AG10803 (cell line): Measurements from ENCODE around the gene ARHGEF16.

Experiments
- DNase-seq: peaks from one replicate; pipeline ENCODE4 v3.0.0; 2010; ENCODE audit warnings: low read depth
- H3K4me3 ChIP-seq: 2 replicates; pipeline ENCODE4 v1.5.1; 2011; ENCODE audit warnings: mild to moderate bottlenecking, low read length, control low read depth
- CTCF ChIP-seq: conservative IDR thresholded peaks from 2 replicates; pipeline ENCODE4 v1.5.1; 2011; ENCODE audit warnings: mild to moderate bottlenecking, low read length, control low read depth, inconsistent platforms

Gene ARHGEF16

DNA sequence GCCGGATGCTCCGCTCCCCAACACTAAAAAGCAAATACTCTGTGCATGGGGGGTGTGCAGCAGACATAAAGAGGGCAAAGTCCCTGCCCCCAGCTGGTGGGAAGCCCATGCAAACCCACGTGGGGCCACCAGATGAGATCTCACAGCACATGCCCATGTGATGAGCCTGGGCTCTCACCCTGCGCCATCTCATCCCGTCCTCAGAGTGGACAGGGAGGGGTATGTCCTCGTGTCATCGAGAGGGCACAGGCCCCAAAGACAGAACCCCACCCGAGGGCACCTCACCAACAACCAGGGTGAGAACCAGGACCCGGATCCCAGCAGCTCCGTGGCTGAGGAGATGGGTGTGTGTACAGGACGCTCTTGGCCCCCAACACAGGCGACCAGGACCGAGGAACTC lies 25.1 kb upstream of the ARHGEF16 start:
- no peak overlapping the region for H3K4me3 ChIP-seq
- DNase-seq: no peak
- TF ChIP-seq CTCF: no peak

DNA sequence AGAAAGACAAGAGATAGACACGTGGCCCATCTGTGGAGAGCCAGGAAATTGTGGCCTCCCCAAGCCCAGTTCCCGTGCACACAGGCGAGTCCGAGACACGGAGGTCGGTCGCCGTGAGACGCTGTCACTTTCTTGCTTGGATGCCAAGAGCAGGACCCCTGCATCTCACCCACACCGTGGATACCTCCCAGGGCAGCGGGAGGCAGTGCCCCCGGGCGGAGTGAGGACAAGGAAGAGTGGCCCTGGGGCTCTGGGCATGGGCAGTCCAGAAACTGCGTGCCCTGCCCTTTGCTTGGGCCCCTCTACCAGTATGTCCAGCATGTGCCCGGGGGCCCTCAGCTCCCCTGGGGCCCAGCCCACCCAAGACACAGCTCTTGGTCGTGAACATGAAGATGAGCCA lies 24.7 kb upstream of the ARHGEF16 start:
- H3K4me3 ChIP-seq: no peak overlapping the region
- DNase-seq: no peak
- no peak for TF ChIP-seq CTCF

DNA sequence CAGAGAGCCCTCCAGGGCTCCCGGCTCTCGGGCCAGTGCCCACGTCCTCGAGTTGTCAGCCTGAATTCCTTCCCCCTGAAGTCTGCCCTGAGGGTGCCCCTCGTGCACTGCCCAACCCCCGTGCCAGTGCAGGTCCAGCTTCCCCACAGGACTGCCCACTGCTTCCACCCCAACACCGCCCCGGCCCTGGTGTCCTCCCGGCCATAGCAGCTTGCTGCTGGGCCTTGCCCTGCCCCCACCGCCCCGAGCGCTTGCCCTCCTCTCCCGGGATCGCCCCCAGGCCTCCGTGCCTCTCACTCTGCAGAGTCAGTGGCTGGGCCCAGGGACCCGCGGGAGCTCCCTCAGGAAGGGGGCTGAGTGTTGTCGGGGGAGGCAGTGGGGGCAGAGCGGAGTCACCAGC lies 24.1 kb upstream of the ARHGEF16 start:
- TF ChIP-seq CTCF: no peak
- no peak for DNase-seq
- H3K4me3 ChIP-seq: no peak overlapping the region

- DNase-seq: no peak
- no peak for TF ChIP-seq CTCF
- H3K4me3 ChIP-seq: no peak overlapping the region
Observed at GRCh38 chr1:3430820-3431219, 23.6 kb upstream of the ARHGEF16 start.

GRCh38 chr1:3431266-3431665 lies 23.2 kb upstream of the ARHGEF16 start:
- peak; percentile 12; the same call in 1 of the 2 replicates for TF ChIP-seq CTCF
- DNase-seq: no peak
- no peak overlapping the region for H3K4me3 ChIP-seq

- H3K4me3 ChIP-seq: no peak overlapping the region
- TF ChIP-seq CTCF: no peak
- DNase-seq: no peak
Observed at GRCh38 chr1:3431686-3432085, 22.8 kb upstream of the ARHGEF16 start.

GRCh38 chr1:3432306-3432705 lies 22.2 kb upstream of the ARHGEF16 start:
- TF ChIP-seq CTCF: no peak
- no peak for DNase-seq

More at GRCh38 chr1:3432306-3432705, 22.2 kb upstream of the ARHGEF16 start:
- no peak overlapping the region for H3K4me3 ChIP-seq
